SHP77 (cell line): Measurements from ENCODE around the gene CFAP65.

Experiments
- DNase-seq, 2 experiments: peaks; one replicate each; lab custom pipeline; 2025; lab: John Stamatoyannopoulos, UW

The CFAP65 gene, protein sequence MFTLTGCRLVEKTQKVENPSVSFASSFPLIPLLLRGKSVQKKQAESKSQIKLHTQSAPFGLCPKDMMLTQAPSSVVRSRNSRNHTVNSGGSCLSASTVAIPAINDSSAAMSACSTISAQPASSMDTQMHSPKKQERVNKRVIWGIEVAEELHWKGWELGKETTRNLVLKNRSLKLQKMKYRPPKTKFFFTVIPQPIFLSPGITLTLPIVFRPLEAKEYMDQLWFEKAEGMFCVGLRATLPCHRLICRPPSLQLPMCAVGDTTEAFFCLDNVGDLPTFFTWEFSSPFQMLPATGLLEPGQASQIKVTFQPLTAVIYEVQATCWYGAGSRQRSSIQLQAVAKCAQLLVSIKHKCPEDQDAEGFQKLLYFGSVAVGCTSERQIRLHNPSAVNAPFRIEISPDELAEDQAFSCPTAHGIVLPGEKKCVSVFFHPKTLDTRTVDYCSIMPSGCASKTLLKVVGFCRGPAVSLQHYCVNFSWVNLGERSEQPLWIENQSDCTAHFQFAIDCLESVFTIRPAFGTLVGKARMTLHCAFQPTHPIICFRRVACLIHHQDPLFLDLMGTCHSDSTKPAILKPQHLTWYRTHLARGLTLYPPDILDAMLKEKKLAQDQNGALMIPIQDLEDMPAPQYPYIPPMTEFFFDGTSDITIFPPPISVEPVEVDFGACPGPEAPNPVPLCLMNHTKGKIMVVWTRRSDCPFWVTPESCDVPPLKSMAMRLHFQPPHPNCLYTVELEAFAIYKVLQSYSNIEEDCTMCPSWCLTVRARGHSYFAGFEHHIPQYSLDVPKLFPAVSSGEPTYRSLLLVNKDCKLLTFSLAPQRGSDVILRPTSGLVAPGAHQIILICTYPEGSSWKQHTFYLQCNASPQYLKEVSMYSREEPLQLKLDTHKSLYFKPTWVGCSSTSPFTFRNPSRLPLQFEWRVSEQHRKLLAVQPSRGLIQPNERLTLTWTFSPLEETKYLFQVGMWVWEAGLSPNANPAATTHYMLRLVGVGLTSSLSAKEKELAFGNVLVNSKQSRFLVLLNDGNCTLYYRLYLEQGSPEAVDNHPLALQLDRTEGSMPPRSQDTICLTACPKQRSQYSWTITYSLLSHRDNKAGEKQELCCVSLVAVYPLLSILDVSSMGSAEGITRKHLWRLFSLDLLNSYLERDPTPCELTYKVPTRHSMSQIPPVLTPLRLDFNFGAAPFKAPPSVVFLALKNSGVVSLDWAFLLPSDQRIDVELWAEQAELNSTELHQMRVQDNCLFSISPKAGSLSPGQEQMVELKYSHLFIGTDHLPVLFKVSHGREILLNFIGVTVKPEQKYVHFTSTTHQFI (N-terminal part only)

DNA sequence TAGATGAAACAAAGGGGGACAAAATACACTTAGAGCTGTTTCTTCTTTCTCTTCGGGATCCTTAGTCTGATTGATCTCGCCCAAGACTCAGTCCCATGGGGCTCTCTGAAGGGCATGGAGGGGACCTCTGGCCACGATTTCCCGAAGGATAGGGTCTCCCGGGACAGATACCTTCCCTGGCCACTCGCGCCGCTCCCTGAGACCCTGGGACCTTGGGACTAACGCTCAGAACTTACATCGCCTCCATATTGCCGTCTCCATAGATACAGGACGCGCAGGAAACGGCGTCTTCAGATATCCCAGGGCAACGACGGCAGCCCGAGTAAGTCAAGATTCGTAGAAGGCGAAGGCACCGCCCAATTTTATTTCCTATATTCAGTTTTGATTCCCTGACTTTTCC lies at the start of gene CFAP65:
Gene CFAP65, minus strand, starts transcription at position 265 of the 400 bp plus-strand sequence. CDS start 2,468 bp downstream, outside the sequence.
- peak; percentile 44 to 72 for DNase-seq

DNA sequence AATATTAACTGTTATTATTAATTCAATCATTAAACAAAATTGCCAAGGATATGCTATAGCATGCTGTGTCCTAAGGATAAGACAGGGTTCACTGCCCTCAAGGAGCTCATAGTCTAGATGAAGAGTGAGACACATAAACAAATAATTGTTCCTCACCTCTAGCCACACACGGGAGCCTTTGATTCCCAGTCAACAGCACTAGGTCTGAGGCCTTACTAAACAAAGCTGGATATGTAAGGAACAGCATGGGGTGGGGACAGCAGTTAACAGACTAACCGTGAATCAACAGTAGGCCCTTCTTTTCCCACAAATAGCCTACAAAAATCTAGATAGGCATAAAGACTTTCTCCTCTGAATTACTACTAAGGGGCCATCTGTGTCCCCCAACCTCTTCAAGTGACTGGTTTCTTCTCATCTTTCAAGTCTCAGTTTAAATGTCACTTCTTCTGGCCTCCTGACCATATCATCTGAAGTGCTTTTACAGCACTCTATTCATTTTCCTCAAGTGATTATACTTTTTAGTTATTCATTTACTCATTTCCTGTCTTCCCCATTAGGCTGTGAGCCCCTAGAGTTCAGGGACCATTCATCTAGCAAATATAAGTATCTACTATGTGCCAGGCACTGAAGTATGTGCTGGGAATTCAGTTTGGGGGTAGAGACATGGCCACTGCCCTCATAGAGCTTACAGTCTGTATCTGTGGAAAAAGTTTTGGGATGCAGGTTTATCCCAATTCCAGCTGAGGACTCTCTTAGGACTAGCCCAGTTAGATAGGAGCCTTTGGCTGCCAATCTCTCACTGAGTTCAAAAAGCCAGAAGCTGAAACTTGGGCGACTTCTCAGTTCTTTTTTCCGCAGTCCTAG lies 49.4 kb upstream of the CFAP65 start:
- DNase-seq, result no peak

DNA sequence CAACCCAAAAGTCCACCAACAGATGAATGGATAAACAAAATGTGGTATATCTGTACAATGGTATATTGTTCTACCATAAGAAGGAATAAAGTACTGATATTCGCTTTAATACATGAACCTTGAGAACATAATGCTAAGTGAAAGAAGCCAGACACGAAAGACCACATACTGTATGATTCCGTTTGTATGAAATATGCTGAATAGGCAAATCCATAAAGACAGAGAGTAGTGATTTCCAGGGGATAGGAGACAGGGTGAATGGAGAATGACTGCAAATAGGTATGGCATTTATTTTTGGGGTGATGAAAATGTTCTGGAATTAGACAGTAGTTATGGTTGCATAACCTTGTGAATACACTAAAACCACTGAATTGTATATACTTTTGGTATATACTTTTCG lies 48.0 kb upstream of the CFAP65 start:
- DNase-seq, result no peak

DNA sequence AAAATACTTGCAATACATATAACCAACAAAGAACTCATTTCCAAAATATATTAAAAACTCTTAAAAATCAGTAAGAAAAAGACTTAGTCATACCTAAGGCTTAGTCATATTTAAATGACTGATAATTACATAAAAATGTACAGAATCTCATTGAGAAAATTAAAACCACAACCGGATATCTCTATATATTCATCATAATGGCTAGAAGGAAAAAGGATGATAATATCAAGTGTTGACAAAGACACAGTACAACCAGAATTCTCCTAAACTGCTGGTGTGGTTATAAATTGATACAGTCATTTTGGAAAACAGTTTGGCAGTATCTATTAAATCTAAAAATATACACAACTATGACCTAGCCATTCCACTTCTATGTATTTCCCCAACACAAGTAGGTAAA lies 46.5 kb upstream of the CFAP65 start:
- no peak for DNase-seq

DNA sequence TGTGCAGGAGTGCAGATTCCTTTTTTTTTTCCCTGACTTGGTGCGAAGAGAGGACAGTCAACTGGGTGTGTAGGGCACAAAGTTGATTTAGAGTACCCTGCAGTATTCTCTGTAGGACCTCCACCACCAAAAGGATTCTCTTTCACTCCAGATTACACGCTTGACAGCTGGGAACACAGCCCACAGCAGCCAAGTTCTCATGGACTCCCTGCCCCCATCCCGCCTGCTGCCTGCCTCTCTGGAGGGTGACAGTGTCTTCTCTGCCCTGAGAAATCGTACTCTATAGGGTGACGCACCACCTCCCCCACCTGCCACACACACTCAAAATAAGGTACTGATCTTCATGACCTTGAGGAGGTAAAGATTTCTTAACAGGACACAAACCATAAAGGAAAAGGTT lies 46.0 kb upstream of the CFAP65 start:
- DNase-seq, result peak in 1 of 2 experiments; percentile 33

DNA sequence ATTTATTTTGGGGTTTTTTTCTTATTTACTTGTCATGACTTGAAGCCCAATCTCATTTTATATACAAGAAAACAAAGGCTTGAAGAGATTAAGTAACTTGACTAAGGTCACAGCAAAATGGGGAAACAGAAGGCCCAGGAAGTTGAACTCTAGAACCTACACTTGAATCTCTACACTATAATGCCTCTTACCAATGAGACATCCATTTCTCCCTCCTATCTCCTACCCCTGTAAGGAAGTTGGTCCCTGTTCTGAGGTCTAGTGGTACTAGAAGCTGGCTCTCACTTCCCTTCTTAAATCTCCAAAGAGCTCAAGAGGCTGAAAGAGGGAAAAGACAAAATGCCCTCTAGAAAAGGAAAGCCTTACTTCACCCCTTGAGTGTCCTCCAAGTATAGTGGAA lies 44.9 kb upstream of the CFAP65 start:
- no peak for DNase-seq

DNA sequence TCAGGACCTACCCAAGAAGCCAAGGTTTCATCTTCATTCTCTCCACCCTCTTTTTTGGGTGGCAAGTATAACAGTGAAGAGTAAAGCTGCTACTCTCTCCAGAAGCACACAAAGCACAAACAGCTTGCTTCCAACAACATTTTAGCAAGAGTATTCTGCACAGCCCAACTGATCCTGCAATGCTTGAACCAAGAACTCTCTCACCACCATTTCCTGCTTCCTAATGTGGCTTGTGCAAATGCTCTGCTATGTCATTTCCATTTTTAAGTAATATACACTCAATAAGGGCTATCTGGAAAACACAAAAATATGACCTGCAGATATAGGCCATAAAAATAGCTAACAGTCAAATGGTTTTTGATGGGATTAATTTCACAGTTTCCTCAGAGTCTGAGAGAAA lies 43.5 kb upstream of the CFAP65 start:
- DNase-seq, result no peak

DNA sequence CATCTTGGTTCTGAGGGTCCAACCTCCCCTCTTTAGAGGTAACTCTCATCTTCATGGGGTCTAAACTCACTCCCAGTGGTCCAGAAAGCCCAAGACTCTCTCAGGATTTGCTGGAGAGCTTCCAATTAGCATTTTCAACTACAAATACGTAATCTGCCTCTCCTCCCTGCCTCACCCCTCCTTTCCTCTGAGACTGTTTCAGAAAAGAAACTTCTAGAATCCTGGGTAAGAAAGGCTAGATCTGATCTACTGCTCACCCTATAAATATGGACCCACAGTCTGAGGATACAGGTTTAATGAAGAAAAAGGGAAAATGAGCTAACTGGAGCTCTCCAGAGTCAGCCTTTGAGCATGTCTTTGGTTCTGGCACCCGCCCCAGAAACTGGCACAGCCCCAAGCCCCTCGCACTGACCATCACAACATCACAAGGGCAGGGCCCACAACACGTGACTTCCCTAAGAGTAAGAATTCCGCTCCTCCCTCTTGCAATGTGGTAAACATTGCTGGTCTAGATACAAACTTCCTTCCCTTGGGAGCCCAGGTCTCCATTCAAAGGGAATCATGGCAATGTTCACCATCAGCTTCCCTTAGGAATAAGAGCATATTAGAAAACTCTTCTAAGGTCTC lies 41.1 kb upstream of the CFAP65 start:
- no peak for DNase-seq

DNA sequence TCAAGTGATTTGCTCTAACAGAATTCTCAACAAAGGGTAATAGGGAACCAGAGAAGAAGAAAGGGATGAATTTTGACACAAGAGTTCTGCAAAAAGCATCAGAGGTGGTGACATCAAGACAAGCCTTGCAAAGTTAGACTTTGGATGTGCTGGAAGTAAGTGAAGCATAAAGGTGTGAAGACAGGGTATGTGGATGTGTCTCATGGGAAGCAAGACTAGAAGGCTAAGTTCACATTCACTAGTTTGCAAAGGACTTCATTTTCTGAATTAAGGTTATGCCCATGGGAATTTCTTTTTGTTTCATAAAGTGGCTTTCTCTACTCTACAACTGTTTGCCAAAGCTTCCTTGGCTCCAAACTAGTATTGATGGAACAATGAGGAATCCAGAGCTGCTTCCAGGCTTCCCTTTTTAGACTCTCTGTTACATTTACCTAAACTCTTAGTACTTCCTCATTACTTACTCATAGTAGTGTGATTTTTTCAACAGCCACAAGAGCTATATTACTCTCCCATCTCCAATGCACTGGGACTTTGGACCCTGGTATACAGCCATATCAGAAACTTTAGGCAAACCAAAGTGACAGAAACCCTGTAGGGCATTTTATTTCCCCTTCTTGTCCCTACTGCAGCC lies 40.5 kb upstream of the CFAP65 start:
- DNase-seq, result no peak

DNA sequence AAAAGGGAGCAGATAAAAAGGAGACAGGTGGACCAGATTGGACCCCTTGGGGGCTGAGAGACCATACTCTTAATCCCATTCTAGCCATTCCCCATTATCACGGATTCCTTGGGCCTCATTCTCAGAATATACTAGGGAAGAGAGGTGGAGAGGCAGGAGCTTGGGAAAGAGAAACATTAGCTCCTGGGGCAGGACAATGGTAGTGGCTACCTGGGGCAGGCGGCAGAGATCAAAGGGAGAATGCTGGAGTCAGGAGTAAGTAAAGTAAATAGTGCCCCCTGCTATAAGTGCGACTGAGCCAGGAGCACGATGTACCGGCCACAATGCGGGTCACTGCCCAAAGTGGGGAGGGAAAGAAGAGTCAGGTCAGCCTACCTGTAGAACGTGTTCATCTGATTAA lies 39.8 kb upstream of the CFAP65 start:
- DNase-seq, result no peak

DNA sequence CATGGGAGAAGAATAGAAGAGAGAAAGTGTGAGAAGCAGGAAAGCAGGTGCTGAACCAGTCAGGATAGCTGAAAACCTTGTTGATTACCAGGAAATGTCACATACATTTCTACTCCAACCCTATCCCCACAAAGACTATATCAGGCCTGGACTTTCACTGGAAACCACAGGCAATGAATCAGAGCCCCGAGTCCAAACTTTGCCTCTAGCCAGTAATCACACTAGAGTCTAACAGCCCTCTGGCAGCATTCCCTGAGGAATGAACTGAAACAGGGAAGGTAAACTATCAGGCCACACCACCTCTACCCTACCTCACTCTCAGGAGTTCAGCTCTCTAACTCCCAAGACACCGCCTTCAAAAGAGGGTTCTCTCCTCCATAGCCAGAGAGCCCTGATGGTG lies 38.1 kb upstream of the CFAP65 start:
- DNase-seq, result no peak

DNA sequence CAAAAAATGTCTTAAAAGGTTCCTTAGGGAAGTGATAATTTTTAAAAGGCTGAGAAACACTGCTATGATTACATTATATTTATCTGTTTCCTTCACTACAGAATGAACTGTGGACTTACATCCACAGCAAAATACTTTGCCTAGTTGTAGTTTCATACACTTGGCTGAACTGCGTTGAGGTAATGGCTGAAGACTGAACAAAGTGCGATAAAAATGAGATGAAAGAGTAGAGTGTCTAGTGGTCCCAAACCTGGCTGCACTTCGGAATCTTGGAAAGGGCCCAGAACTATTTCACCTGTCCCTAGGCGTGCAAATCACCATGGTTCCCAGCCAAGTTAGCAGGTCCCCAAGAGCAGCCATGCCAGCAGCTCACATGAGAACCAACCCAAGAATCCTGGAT lies 37.6 kb upstream of the CFAP65 start:
- no peak for DNase-seq

DNA sequence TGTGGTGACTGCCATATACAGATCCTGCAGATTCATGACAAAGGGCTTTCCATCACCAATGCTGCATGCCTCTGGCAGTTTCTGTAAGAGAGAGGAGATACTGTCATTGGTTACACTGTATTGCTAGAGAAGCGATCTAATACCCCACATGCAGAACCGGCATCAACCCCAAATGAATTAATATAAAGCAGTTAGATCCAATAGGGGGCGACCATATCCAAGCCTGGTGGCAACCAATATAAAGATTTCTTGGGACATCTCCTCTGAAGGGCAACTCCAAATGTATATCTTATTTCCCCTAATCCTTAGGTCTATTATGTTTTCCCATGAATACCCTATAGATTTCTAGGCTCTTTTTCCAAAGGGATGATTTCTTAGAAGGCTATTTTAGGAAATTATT lies 36.8 kb upstream of the CFAP65 start:
- DNase-seq, result no peak

DNA sequence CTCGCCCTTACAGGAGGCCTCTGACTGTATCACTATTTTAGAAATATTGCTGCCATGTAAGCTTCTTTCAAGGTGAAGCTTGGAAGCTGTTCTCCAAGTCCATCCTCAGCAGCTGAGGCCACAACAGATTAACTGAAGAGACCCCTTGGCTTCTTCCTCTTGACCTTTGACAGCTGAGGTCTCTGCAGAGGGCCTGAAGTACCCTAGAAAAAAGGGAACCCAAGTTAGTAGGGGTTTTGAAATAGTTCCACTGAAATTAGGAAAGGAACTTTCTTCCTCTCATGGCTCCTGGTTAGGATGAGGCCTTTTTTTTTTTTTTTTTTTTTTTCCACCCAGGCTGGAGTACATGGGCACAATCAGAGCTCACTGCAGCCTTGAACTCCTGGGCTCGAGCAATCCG lies 34.9 kb upstream of the CFAP65 start:
- no peak for DNase-seq

DNA sequence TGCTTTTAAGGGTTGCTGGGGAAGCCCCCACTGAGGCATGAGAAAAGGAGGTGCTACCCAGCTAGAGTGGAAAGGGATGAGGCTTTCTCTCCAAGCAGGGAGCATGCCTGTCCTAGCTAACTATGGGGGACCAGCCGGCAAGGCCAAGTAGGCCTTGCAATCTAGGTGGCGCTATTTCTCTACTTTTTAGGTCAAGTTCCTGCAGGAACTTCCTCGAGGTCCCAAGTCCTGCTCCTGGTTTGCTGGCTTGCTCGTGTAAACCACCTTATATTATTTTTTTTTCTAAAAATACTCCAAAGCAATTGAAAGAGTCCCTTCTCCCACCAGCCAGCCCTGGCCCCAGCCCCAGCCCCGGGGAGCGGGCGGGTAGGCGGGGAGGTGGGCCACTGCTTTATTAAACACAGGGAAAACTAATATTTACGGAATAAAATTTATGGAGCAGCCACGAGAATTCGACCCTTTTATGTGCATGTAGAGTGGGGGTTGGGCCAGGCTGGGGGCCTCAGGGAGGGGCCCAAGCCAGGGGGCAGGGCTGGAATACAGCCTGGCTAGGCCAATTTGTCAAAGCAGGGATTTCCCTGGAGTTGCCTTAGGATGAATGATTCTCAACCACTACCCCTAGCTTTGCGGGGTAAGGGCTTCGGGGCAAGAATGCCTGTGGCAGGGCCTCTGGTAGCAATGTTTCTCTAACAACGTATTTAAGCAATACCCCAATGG lies 32.3 kb upstream of the CFAP65 start:
- DNase-seq, result peak; percentile 56 to 80

DNA sequence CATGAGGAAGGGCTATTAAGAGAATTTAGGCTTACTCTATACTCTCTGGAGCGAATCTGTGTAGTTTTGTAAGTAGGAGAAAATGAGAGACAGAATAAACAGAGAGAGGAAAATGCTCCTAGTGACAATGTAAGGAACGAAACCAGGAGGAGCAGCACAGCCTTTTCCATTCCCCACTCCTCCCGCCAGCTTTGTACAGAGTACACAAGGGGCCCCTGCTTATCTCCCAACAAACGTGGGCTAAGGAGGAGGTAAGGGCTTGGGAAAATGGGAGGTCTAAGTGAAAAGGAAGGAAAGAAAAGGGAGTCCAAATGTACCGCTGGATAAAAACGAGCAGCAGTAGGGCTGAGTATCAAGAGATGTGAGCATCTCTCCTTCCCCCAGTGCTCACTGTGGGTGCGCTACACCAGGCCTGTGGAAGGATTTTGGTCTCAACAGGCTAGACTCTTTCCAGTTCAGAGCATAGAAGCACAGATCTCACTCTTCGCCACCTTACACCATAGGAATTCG lies 31.5 kb upstream of the CFAP65 start:
- DNase-seq, result no peak

DNA sequence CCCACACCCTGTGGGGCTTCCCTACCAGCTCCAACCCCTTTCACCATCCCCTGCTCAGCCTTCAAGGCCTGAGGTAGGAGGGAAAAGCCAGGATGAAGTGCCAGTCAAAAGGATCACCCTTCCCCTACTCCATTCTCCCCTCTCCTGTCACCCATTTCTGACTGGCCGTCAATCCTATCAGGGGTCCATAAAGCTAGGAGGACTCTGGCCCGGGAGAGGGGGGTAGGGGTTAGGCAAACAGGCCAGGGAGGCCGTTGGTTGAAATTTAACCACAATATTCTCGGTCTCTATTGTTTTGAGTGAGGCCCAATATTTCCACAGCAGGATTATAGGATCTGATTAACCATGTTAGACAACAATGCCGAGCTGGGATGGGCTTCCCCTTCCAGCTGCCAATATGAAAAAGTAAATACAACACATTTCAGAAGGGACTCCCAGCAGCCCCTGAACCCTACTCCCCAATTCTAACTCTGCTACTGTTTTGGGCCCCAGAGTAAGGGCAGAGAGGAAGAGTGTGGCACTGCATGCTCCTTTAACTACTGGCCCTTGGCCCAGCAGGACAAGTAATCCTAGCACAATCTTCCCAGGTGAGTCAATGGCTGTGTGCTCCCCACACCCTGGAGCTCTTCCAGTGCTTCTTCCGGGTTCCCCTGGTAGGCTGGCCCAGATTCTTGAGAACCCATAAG lies 30.0 kb upstream of the CFAP65 start:
- no peak for DNase-seq

DNA sequence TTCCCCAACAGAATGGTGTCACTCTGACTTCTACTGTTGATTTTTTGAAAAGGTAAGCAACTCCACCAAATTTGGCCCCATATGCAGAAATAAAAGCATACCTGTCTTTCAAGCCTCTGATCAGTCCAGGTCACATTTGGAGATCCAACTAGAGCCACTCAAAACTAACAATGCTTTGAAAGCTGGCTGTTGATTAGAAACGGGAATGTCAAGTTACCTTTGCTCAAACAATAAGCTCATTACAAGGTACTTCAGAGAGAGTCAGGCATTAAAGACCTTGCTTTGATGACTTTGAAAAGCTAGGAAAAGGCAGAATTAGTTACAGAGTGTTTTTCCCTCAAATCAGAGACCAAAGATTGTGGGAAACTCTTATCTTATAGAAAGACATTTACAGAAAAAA lies 24.2 kb upstream of the CFAP65 start:
- DNase-seq, result no peak

DNA sequence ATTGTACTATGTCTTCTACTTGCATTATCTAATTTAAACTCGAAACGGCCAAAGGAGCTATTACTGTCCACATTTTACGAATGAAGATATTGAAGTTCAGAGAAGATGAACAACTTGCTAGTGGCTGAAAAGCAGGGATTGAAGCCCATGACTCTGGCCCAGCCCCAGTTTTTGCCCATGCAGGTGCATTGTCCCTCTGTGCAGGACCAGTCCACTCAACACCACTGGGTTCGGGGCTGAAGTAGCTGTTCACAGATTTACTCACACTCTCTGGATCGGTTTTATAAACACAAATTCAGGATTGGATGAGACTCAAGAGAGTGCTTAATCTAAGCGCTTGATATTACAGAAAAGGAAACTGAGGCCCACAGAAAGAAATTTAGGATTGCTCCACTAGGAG lies 20.8 kb upstream of the CFAP65 start:
- DNase-seq, result no peak
